ENCODE measurements around the gene RAB11FIP5.

Gene RAB11FIP5

GRCh38 chr2:73034661-73035375 is 77.9 kb downstream of the RAB11FIP5 start:
- no peak for TF ChIP-seq CTCF (conservative IDR thresholded peaks at IDR 0.05; ENCODE audit: low read length)
- DNase-seq (ENCODE audit: low read depth) = no peak
- H3K4me3 ChIP-seq (ENCODE audit: low read length) = no peak overlapping the region

- TF ChIP-seq CTCF (conservative IDR thresholded peaks at IDR 0.05; ENCODE audit: low read length) = no peak
- DNase-seq (ENCODE audit: low read depth) = no peak
- H3K4me3 ChIP-seq (ENCODE audit: low read length) = no peak overlapping the region
Observed at GRCh38 chr2:73033766-73034381, 78.9 kb downstream of the RAB11FIP5 start.

- H3K4me3 ChIP-seq (ENCODE audit: low read length) = no peak overlapping the region
- TF ChIP-seq CTCF (conservative IDR thresholded peaks at IDR 0.05; ENCODE audit: low read length) = no peak
- no peak for DNase-seq (ENCODE audit: low read depth)
Observed at GRCh38 chr2:73033142-73033765, 79.5 kb downstream of the RAB11FIP5 start.

GRCh38 chr2:73032702-73033097 is 80.0 kb downstream of the RAB11FIP5 start:
- no peak for TF ChIP-seq CTCF (conservative IDR thresholded peaks at IDR 0.05; ENCODE audit: low read length)
- H3K4me3 ChIP-seq (ENCODE audit: low read length) = no peak overlapping the region
- no peak for DNase-seq (ENCODE audit: low read depth)

GRCh38 chr2:73031725-73032701 is 80.7 kb downstream of the RAB11FIP5 start:
- DNase-seq (ENCODE audit: low read depth) = no peak
- no peak for TF ChIP-seq CTCF (conservative IDR thresholded peaks at IDR 0.05; ENCODE audit: low read length)
- H3K4me3 ChIP-seq (ENCODE audit: low read length) = no peak overlapping the region

- no peak for DNase-seq (ENCODE audit: low read depth)
- no peak overlapping the region for H3K4me3 ChIP-seq (ENCODE audit: low read length)
- TF ChIP-seq CTCF (conservative IDR thresholded peaks at IDR 0.05; ENCODE audit: low read length) = no peak
Observed at GRCh38 chr2:73031095-73031678, 81.6 kb downstream of the RAB11FIP5 start.

All from AG10803 (cell line).